Caco-2 (cell line): ENCODE results near the gene ZNF521. TPM values are rescaled to one million over a fixed set of nuclear protein-coding genes. Genes with fewer than 3 reads are reported as not detected.

Experiments
- BruUV-seq: library from RNA; stranded (reverse); fragments of 400-500 nt; replicated peaks from 2 replicates; lab custom pipeline; 2021; lab: Mats Ljungman, UMichigan
- CTCF ChIA-PET: fragments of 300-600 bp; sonication (Branson Sonifier 250); formaldehyde crosslinking; loops from one replicate; lab custom pipeline; 2022; ENCODE audit warnings: antibody characterized with exemption; lab: Charles Lee
- POLR2A ChIA-PET: fragments of 300-600 bp; sonication (Branson Sonifier 250); formaldehyde crosslinking; loops from one replicate; lab custom pipeline; 2022; ENCODE audit warnings: antibody characterized with exemption; lab: Charles Lee
- DNase-seq, 2 experiments: peaks; one replicate each; pipeline versions ENCODE4 v3.0.0 to v3.0.0-alpha.2; 2020 to 2022
- H3K27me3 ChIP-seq: replicated peaks from 2 replicates; pipeline ENCODE4 v1.6.0; 2011; ENCODE audit warnings: low read length; ENCODE audit not compliant: control insufficient read depth, insufficient read depth
- H3K36me3 ChIP-seq: 2 replicates; pipeline ENCODE4 v1.5.1; 2011; ENCODE audit warnings: low read length; ENCODE audit not compliant: control insufficient read depth, insufficient read depth
- H3K4me1 ChIP-seq: fragments of 250-450 bp; sonication (Bioruptor Pico); 2 replicates; pipeline ENCODE4 v1.5.1; 2020; ENCODE audit warnings: mild to moderate bottlenecking
- H3K4me3 ChIP-seq: 2 replicates; pipeline ENCODE4 v1.5.1; 2011; ENCODE audit warnings: low read depth, mild to moderate bottlenecking, control low read depth, low read length
- H3K9me3 ChIP-seq: fragments of 250-450 bp; sonication (Bioruptor Pico); 2 replicates; pipeline ENCODE4 v1.5.1; 2020; ENCODE audit warnings: mild to moderate bottlenecking, moderate library complexity
- H3K27ac Mint-ChIP-seq: one replicate; pipeline ENCODE4 v1.8.0; 2022; ENCODE audit warnings: mixed read lengths; ENCODE audit not compliant: unreplicated experiment
- H3K27me3 Mint-ChIP-seq: one replicate; pipeline ENCODE4 v1.8.0; 2022; ENCODE audit warnings: mixed read lengths; ENCODE audit not compliant: insufficient read depth, unreplicated experiment
- H3K36me3 Mint-ChIP-seq: one replicate; pipeline ENCODE4 v1.8.0; 2022; ENCODE audit warnings: mild to moderate bottlenecking, mixed read lengths; ENCODE audit not compliant: insufficient read depth, unreplicated experiment
- H3K4me1 Mint-ChIP-seq: one replicate; pipeline ENCODE4 v1.8.0; 2022; ENCODE audit warnings: low read depth, mixed read lengths; ENCODE audit not compliant: unreplicated experiment
- H3K4me3 Mint-ChIP-seq: one replicate; pipeline ENCODE4 v1.8.0; 2022; ENCODE audit warnings: mild to moderate bottlenecking, moderate library complexity, mixed read lengths; ENCODE audit not compliant: unreplicated experiment
- H3K9me3 Mint-ChIP-seq: one replicate; pipeline ENCODE4 v1.8.0; 2022; ENCODE audit warnings: mixed read lengths; ENCODE audit not compliant: unreplicated experiment
- intact Hi-C: fragments of 100-400 bp; cut with micrococcal nuclease; formaldehyde crosslinking; loops from one replicate; pipeline ENCODE4 v1.10.0; 2022; ENCODE audit not compliant: unreplicated experiment
- total RNA-seq: library from RNA; stranded (reverse); gene quantifications from 2 replicates; pipeline ENCODE4 v1.2.3, GENCODE V29; 2022
- TF ChIP-seq, protein P1 (sequence below), 2 experiments: fragments of 200-600 bp in 1 of 2; IDR thresholded peaks; 1 replicate in 1 of 2; 2 replicates in 1 of 2; pipeline versions ENCODE4 v1.5.1 to v1.8.0; 2011 to 2022; ENCODE audit warnings: antibody characterized with exemption in 1 of 2, control low read depth in 1 of 2, inconsistent platforms in 1 of 2, low read depth in 1 of 2, low read length in 1 of 2, mild to moderate bottlenecking in 1 of 2, moderate library complexity in 1 of 2; ENCODE audit not compliant: insufficient read depth in 1 of 2, severe bottlenecking in 1 of 2, unreplicated experiment in 1 of 2

The ZNF521 gene
- total RNA-seq, 1 experiment from 2014 or later, result not detected

DNA sequence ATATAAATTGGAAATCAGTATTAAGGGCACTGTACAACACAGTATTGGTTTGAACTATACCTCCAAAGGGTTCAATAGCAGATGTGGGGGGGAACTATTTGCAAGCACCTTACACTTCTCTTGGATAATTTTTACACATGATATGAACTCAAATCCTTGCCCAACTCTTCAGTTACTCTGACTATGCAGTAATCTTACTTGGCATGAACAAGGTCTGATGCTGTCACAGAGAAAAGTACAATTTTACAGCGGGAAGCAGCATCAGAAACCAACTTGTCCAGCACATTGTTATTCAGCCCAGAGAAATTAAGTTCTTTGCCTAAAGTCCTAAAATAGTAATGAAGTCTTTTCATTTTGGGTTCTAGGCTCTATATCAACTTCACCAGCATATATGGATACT, 98.2 kb downstream of the ZNF521 start:
- no peaks in the 10 kb centered on the region for H3K4me1 ChIP-seq
- TF ChIP-seq, protein P1, sequence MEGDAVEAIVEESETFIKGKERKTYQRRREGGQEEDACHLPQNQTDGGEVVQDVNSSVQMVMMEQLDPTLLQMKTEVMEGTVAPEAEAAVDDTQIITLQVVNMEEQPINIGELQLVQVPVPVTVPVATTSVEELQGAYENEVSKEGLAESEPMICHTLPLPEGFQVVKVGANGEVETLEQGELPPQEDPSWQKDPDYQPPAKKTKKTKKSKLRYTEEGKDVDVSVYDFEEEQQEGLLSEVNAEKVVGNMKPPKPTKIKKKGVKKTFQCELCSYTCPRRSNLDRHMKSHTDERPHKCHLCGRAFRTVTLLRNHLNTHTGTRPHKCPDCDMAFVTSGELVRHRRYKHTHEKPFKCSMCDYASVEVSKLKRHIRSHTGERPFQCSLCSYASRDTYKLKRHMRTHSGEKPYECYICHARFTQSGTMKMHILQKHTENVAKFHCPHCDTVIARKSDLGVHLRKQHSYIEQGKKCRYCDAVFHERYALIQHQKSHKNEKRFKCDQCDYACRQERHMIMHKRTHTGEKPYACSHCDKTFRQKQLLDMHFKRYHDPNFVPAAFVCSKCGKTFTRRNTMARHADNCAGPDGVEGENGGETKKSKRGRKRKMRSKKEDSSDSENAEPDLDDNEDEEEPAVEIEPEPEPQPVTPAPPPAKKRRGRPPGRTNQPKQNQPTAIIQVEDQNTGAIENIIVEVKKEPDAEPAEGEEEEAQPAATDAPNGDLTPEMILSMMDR (IDR thresholded peaks at IDR 0.05; ENCODE audit: insufficient read depth in 1 of 2, low read depth in 1 of 2, low read length in 1 of 2, severe bottlenecking in 1 of 2, unreplicated experiment in 1 of 2), result no peak
- H3K27me3 ChIP-seq, result no peaks in the 10 kb centered on the region
- intact Hi-C loops, result no loop called here
- H3K4me1 Mint-ChIP-seq, result no peaks in the 10 kb centered on the region
- no peaks in the 10 kb centered on the region for H3K9me3 ChIP-seq
- no peaks in the 10 kb centered on the region for H3K36me3 Mint-ChIP-seq
- ChIA-PET CTCF (no interaction called here), POLR2A (no interaction called here)
- no peak for DNase-seq
- H3K27ac Mint-ChIP-seq, result no peak overlapping the region
- BruUV-seq, result no TSS peak
- H3K36me3 ChIP-seq, result no peaks in the 10 kb centered on the region
- H3K4me3 ChIP-seq, result no peak overlapping the region
- H3K4me3 Mint-ChIP-seq, result no peak overlapping the region
- peaks cover 2% of the 10 kb centered on the region for H3K27me3 Mint-ChIP-seq
- H3K9me3 Mint-ChIP-seq, result no peaks in the 10 kb centered on the region

DNA sequence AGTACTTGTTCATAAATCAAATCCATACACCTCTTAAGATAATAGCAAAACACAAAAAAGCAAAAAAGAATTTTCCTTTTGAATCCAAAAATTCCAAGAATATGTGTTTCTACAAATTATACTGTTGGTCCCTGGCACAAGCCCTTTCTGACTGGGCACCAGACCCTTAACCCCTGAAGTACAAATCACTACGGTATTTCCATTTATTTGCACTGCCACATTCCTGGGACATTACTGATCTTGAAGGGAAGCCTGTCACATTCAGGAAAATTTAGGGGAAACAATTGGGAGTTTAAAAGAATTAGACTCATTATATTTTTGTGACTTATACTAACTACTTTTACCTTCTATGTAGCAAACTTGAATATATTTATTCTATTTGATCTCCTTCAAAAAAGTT, 98.8 kb downstream of the ZNF521 start:
- ChIA-PET CTCF (no interaction called here), POLR2A (no interaction called here)
- no peaks in the 10 kb centered on the region for H3K4me1 Mint-ChIP-seq
- Histone ChIP-seq H3K4me3 (no peak overlapping the region), H3K4me1 (no peaks in the 10 kb centered on the region), H3K27me3 (no peaks in the 10 kb centered on the region), H3K36me3 (no peaks in the 10 kb centered on the region), H3K9me3 (no peaks in the 10 kb centered on the region)
- peaks cover 2% of the 10 kb centered on the region for H3K27me3 Mint-ChIP-seq
- no TSS peak for BruUV-seq
- intact Hi-C loops, result no loop called here
- H3K27ac Mint-ChIP-seq, result no peak overlapping the region
- H3K4me3 Mint-ChIP-seq, result no peak overlapping the region
- H3K36me3 Mint-ChIP-seq, result no peaks in the 10 kb centered on the region
- no peaks in the 10 kb centered on the region for H3K9me3 Mint-ChIP-seq
- TF ChIP-seq, protein P1 (IDR thresholded peaks at IDR 0.05; ENCODE audit: insufficient read depth in 1 of 2, low read depth in 1 of 2, low read length in 1 of 2, severe bottlenecking in 1 of 2, unreplicated experiment in 1 of 2), result no peak
- no peak for DNase-seq

DNA sequence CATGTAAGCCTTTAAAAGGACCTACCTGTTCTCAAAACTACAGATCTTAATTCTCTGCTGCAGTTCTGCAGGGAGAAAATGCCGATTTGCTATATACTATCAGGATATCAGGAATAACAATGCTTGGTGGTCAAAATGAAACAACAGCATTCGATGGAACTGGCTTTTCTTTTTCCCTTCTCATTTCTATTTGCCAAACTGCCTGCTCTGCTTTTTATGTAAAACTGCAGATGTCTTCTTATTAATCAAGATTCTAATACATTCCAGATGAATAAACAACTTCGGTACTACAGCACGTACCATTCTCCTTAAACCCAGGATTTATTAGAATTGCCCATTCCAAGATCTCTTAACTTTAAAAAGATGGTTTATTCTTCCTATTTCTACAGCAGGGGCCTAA, 100.9 kb downstream of the ZNF521 start:
- H3K27me3 Mint-ChIP-seq, result peaks cover 2% of the 10 kb centered on the region
- H3K36me3 Mint-ChIP-seq, result no peaks in the 10 kb centered on the region
- CTCF ChIA-PET, result no interaction called here
- no peak overlapping the region for H3K27ac Mint-ChIP-seq
- TF ChIP-seq, protein P1 (IDR thresholded peaks at IDR 0.05; ENCODE audit: insufficient read depth in 1 of 2, low read depth in 1 of 2, low read length in 1 of 2, severe bottlenecking in 1 of 2, unreplicated experiment in 1 of 2), result no peak
- BruUV-seq, result no TSS peak
- H3K4me3 Mint-ChIP-seq, result no peak overlapping the region
- POLR2A ChIA-PET, result no interaction called here
- H3K4me1 Mint-ChIP-seq, result peaks cover 7% of the 10 kb centered on the region
- no peaks in the 10 kb centered on the region for H3K9me3 Mint-ChIP-seq
- Histone ChIP-seq H3K36me3 (no peaks in the 10 kb centered on the region), H3K27me3 (no peaks in the 10 kb centered on the region), H3K9me3 (no peaks in the 10 kb centered on the region), H3K4me3 (no peak overlapping the region), H3K4me1 (no peaks in the 10 kb centered on the region)
- intact Hi-C loops, result no loop called here
- DNase-seq, result no peak
